ENCODE results near the gene PPP3CB.

Gene PPP3CB

DNA sequence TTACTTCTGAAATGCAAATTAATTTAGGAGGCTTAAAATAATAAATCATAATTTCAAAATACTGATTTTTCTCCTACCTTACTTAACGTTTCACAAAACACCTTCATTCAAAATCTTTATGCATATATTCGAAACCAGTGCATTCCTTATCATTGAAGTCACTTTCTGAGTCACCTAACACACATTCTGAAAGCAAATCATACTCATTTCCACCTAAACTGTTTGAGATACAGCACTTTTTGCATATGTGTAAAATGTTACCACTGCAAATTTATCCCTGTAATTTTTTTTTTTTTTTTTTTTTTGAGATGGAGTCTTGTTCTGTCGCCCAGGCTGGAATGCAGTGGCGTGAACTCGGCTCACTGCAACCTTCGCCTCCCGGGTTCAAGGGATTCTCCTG, 15.7 kb downstream of the PPP3CB start:
- no peak for DNase-seq (ENCODE audit: low read depth, low spot score)

DNA sequence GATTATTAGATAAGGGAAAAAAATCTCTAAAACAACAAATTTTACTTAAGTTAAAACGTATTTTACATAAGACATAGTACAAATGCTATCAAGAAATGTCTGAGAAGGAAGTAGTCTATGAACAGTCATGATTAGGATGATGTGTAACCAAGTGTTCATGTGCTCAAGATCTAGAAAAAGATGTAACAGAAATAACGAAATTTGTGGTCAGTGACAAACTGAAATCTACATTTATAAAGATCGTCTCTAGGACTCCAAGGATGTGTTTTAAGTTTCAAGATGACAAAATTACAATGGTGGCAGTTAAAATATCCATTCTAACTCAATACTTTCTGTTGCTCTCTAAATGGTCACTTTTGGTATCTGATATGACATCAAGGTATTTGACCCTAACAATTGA, 17.2 kb downstream of the PPP3CB start:
- no peak for DNase-seq (ENCODE audit: low read depth, low spot score)

DNA sequence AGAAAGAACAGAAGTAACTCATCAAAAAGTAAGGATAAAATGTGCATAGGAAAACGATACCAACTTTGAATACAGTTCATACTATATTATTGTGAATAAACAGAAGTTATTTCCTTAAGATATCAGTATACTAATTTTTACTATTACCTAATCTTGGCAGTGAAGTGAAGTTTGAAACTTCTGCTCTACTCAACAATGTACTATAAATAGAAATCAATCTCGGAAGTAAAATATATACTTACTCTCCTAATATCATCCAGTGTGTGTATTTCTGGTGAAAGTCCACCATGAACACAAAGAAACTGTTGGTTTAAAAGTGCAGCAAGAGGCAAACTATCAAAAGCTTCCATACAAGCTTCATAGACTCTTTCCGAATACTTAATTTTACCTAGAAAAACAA, 24.6 kb downstream of the PPP3CB start:
- no peak for DNase-seq (ENCODE audit: low read depth, low spot score)

DNA sequence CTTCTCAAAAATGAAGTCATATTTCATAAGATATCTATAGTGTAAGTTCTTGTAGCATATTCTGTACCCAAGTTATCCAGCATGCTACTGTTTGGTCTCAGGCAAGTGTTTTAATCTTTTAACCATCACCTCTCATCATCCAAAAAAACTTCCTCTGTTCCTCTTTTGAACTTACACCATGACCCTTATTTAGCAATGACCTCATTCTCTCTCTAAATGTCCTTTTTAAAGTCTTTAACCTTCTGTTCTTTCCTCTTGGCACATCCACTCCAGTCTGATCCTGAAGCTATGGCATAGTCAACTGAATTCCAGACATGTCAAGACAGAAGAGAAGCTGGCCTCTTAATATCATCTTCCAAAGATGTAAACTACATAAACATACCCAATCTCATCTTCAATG, 26.2 kb downstream of the PPP3CB start:
- DNase-seq (ENCODE audit: low read depth, low spot score): no peak

DNA sequence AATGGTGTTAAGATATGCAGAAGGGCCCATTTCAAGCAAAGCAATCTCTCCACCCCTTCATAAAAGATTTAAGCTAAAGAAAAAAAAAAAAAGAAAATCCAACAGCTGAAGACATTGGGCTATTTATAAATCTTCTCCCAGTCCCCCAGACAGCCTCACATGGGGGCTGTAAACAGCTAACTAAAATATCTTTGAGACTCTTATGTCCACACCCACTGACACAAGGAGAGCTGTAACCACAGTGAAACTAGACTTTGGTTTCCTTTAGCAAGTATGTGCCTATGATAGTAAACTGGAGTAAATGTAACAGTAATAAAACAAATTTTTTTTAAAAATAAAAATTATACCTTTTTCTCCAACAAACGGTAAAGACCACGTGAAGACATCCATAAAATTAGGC, 28.6 kb downstream of the PPP3CB start:
- no peak for DNase-seq (ENCODE audit: low read depth, low spot score)

DNA sequence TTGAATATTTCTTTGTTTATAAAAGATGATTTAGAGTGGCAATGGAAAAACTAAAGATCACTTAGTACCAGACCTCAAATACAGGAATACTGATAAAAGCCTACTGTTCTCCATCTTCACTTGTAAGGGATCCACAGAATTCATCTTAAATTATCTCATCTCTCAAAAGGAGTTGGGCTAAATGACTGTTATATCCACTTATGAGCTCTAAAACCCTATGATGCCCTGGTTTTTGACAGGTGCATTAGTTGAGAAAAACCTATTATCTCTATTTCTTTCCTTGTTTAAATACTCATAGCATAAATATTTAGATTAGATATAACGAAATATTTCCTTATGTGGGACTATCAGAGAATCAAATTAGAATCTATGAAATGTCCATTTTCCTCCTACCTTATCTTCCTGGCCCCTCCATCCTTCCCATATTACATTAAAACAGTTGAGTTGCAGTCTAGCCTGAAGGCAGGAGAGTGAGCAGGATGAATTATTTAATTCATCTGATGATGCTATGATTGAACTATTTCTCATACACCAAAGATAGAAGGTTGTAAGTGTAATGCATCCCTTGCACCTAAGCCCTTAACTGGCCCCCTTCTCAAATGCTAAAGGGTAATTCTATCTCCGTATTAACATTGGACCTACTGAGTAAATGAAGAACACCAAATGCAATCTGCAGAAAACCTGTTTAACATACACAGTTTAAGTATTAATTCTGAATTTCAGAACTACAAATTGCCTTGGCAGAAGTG, 29.7 kb downstream of the PPP3CB start:
- no peak for DNase-seq (ENCODE audit: low read depth, low spot score)

DNA sequence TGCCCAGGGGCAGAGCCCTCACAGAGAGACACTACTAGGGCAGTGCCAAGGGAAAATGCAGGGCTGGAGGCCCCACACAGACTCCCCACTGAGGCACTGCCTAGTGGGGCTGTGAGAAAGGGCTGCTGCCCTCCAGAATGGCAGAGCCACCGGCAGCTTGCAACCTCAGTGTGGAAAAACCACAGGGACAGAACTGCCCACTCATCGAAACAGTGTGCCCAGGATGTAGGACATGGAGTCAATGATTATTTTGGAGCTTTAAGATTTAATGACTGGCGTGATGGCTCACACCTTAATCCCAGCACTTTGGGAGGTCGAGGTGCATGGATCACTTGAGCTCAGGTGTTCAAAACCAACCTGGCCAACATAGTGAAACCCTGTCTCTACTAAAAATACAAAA, 34.9 kb downstream of the PPP3CB start:
- DNase-seq (ENCODE audit: low read depth, low spot score): no peak

DNA sequence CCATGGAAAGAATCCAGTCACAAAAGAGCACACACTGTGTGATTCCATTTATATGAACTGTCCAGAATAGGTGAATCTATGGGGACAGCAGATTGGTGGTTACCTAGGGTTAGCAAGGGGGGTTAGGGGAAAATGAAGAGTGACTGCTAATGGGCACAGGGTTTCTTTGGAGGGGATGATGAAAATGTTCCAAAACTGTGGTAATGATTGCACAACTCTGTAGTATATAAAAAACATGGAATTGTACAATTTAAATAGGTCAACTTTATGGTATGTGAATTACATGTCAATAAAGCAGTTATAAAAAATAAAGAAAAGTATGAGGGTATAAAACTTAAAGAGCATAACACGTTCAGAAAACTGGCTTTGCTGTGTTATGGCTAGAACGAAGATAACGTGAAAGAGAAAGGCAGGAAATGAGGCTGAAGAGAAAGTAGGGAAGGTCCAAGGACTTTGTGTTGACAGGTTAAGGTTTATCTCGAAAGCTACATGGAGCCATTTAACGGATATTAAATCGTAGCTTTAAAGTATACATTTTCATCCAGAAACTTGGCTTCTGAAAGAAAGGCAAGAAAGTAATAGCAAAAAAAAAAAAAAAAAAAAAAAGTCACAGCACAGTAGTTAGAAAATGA, 36.0 kb downstream of the PPP3CB start:
- DNase-seq (ENCODE audit: low read depth, low spot score): no peak

DNA sequence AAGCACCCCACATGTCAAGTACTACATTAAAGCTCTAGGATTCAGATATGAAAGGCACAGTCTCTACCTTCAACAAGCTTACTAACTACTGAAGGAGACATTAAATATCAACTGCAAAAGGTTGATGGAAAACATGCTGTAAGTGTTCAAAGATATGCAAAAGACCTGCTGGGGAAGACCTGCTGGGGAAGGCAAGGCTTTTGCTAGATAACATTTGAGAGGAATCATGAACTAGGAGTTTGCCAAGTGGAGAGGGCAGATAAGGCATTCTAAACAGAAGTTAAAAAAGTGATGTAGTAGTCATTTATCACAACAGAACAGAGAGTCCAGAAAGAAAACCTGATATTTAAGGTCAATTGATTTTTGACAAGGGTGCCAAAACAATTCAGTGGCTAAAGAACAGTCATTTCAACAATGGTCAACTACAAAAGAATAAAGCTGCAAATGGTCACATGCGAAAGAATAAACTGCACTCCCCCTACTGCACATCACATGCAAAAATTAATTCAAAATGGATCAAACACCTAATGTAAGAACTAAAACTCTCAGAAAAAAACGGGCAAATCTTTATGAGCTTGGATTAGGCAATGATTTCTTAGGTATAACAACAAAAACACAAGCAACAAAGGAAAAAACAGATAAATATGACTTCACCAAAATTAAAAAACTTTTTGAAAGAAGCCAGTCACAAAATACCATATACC, 39.5 kb downstream of the PPP3CB start:
- no peak for DNase-seq (ENCODE audit: low read depth, low spot score)

DNA sequence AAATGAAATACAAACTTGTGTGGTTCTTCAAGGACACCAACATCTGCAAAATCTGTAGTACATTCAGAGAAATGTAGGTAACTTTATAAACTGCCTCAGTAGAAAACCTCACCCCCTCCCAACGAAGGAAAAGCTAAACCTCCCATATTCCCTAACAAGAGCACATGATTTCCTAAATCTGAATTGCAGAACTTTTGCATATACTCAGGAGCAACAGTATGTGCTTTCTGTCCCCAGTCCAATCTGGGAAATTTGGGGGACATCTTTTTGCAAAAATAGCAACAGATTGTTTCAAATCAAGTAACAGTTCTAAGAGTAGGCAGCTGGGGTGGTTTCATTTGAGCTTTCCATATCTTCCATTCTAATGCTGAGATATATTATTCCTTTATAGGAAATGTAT, 46.7 kb downstream of the PPP3CB start:
- DNase-seq (ENCODE audit: low read depth, low spot score): no peak

DNA sequence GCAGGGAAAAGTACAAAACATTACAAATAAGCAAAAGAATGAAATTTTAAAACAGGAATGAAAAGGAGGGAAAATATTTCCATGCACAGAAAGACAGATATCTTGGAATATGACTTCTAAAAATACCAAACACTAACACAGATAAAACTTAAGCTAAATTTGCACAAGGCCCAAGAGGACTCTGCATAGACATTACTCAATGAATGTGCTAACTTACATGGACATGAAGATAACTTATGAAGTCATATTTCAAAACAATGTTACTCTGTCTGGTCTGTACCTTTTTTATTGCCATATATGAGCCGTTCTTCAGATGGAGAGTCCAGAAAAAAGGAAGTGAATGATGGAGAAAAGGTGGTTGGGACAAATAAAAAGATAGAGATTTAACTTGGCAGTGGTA, 47.4 kb downstream of the PPP3CB start:
- no peak for DNase-seq (ENCODE audit: low read depth, low spot score)

DNA sequence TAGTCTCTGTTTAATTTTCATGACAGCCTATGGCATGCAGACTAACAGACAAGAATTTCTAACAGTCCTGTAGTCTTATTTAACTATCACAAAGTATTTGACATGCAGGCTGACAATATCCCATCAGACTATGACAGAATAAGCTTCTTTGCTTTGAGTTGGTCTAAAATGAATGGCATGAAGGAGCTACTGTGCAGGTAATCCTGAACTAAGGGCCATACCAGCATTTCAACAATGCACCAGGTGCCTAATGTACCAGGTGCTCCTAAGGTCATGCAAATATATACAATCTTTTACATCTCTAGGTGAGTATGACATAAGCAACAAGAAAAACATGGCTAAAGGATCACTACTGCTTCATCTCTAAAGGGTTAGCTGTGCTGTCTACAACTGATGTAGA, 48.9 kb downstream of the PPP3CB start:
- DNase-seq (ENCODE audit: low read depth, low spot score): no peak

DNA sequence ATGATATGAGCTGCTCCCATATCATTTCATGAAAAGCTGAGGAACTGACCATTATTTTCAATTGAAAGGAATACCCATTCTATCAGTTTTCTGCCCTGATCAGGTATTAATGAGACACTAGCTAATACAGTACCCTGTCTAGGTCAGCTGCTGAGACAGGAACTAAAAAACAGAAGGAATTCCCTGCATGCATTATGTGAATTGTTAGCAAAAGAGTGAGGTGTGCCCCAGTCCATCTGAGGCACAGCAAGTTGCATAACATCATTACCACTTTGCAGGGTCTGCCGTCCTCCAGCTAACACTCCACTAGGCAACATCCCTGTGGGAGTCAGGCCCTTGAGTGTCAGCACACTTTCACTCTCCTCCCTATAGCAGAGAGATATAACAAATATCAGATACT, 51.4 kb downstream of the PPP3CB start:
- DNase-seq (ENCODE audit: low read depth, low spot score): no peak

DNA sequence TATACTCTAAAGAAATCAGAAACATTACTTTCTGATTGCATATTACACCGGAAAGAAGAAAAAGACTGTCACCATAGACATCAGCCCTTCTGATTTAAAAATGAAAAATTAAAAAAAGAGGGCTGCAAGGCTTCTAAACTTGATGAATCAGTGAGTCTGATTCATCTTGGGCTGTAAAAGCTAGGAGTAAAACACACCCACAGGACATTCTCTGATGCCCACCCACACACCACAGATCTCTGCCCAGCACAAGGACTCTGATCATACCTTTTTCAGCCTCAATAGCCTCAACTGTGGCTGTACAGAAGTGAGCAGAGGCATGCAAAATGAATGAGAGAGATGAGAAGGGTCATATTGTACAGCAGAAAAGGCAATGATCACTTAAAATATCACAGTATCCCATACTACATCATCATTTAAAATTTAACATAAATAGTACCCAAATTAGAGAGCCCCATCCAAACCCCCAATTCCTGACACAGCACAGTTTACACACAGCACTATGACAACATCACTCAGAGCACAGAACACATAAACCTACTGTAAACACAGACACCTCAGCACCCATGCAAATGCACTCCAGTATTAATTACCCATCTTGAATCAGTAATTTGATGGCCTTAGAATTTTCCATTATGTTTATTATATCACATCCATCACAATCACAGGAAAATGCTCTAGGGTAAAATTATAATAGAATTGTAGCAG, 56.1 kb downstream of the PPP3CB start:
- DNase-seq (ENCODE audit: low read depth, low spot score): no peak

DNA sequence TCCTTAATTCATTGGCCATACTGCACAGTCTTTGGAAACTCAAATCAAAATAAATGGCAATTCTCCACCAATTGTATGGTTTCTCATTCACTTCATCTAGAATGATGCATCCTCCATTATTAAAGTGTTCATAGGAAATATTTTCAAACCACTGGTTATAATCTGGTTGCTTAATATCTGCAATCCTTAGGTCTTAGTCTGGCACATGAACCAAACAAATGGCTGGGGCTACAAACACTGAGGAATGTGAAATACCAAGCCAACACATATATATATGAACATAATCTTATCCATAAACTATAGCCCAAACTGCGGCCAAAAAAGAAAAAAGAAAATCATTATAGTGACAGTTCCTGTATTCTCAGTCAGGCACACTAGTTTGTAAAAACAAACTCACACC, 56.8 kb downstream of the PPP3CB start:
- no peak for DNase-seq (ENCODE audit: low read depth, low spot score)

DNA sequence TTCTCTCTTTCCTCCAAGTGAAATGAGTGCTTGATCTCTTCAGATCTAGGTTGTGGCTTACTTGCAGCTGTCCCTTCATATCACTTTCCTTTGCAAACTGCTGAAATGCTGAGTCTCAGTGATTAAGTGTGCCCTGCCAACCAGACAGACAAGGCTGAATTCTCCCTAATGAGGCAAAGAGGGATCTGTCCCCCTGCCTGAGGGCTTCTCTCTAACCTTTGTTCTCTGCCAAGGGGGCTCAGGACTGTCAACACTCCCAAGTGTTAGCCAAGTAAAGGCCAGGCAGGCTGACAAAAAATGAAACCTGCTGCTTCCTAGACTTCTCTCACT, 62.3 kb downstream of the PPP3CB start, which contains the start of gene MSS51:
TSS of gene MSS51 (minus strand) at position 24 of the 330 bp plus-strand sequence. CDS start 5,277 bp downstream, outside the sequence.
- DNase-seq (ENCODE audit: low read depth, low spot score): no peak

DNA sequence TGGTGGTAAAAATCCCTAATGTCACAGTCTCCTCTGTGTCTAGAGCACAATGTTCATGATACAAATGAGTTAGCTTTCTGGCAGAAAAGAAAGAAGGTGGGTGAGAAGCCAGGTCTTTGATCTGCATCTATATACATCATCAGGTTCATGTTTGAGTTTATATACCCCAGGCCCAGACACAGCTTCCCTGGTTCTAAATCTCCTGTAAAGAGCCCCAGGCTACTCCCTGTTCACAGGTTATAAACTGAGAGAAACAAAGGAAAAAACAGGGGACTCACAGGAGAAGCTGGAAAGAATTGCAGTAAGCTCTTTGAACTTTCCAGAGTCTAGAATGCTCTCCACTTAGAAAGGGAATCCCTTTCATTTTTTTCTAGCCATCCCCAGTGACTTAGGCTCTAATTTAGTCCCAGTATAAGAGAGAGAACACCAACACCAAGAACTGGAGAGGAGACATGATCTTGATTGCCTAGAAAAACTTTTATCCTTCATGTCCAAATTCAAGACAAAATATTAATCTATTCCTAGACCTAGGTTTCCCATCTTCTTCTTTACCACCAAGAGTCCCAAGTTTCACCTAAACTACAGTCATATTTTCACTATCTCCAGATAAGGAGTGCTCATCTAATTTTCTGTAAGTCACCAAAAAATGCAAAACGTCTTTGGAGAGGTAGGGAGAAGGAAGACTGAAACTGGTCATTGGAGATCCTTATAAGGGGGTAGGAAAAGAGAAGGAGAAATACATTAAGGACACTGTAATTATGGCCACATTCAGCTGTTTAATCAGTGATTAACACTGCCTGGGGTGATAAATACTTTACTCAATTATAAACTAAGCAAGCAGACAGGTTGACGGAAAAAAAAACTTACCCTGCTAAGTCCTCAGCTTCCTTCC, 62.9 kb downstream of the PPP3CB start:
- no peak for DNase-seq (ENCODE audit: low read depth, low spot score)

DNA sequence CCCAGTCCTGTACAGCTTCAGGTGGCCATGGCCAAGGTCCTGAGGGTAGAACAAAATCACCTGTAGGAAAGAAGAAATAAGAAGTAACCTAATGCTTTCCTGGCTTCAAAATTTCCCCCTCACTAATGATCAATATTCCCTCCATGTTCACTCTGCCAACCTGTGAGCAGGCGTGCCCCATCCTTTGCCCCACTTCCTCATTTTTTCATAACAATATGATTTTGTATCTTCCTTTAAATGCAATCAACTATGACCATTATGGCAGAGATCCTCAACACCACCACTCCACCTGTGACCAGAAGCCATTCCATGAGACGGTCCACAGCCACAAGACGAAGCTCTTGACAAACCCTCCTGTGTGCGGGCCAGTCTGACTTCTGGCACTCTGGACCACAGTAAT, 69.5 kb downstream of the PPP3CB start:
- no peak for DNase-seq (ENCODE audit: low read depth, low spot score)

DNA sequence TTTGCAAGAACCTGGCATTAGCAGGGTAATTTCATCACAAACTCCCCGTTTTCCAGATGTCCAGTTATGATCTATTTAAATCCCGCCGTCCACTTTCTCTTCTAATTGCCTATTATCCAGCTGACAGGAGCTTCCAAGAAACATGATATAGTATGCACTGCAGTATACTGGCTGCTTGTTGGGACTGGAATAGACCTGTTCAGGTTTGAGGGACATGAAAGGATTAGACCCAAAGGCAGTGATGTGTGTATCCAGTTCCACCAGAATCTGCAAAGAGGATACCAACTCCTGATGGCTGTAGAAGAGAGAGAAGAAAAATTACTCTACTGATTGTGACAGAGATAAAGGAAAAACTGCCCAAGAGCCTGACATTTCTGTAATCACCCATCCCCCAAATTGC, 71.3 kb downstream of the PPP3CB start:
- no peak for DNase-seq (ENCODE audit: low read depth, low spot score)

DNA sequence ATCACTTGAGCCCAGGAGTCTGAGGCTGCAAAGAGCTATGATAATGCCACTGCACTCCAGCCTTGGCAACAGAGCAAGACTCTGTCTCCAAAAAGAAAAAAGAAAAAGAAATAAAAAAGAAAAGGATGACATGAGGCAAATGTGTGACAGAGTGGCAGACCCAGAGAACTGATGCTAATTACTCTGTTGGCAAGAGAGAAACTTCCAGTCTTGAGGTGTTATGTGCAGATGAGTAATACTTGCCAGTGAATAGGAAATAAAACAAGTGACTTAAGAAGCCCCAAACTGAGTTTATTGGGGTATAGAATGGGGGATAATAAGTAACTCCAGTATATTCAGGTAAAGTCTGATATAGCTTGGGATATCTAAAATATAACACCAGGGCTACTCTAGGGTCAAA, 72.5 kb downstream of the PPP3CB start:
- no peak for DNase-seq (ENCODE audit: low read depth, low spot score)

DNA sequence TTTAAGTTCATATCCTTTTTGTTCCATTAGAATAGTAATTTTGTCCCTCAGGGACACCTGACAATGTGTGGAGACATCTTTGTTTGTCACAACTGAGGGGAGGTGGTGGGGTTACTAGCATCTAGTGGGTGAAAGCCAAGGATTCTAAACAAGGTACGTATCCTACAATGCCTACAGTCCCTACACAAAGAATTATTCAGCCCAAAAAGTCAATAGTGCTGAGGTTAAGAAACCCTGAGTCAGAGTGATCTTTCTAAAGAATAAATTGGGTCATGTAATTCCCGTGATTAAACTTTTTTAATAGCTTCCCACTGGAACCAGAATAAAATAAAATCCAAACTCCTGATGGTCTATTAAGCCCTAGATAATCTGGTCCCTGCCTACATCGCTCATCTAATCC, 79.3 kb downstream of the PPP3CB start:
- no peak for DNase-seq (ENCODE audit: low read depth, low spot score)
